Inflammatory macrophage (primary cell): ENCODE results near the gene GGPS1.
A peak's percentile ranks its signal among the peaks of the same experiment; 100 is the strongest.
"Not testable (repeated sequence)": the region's sequence is repeated elsewhere in the genome, so short reads cannot be mapped to it uniquely, and the experiment has no call there.

Experiments
- DNase-seq, 2 donors: peaks; one replicate each; pipeline ENCODE4 v3.0.0-alpha.2; 2020 to 2022

GGPS1 gene

GRCh38 chr1:235304549-235305451, 23.6 kb upstream of the GGPS1 start:
- peak; percentile 39 to 52 for DNase-seq

GRCh38 chr1:235307158-235308124, 20.9 kb upstream of the GGPS1 start:
- no peak for DNase-seq

GRCh38 chr1:235309206-235309605, 19.2 kb upstream of the GGPS1 start:
- not testable (repeated sequence) for DNase-seq

GRCh38 chr1:235313262-235313661, 15.1 kb upstream of the GGPS1 start:
- DNase-seq = no peak

- no peak for DNase-seq
Observed at GRCh38 chr1:235313931-235314678, 14.3 kb upstream of the GGPS1 start.

GRCh38 chr1:235315173-235315572, 13.2 kb upstream of the GGPS1 start:
- DNase-seq = no peak

- no peak for DNase-seq
Observed at GRCh38 chr1:235315735-235316134, 12.6 kb upstream of the GGPS1 start.

- peak; percentile 68 to 74 for DNase-seq
Observed at GRCh38 chr1:235317168-235317567, 11.2 kb upstream of the GGPS1 start.

GRCh38 chr1:235319255-235319654, 9.1 kb upstream of the GGPS1 start:
- no peak for DNase-seq

- no peak for DNase-seq
Observed at GRCh38 chr1:235320521-235321179, 7.7 kb upstream of the GGPS1 start.

GRCh38 chr1:235324296-235324695, 4.1 kb upstream of the GGPS1 start:
- DNase-seq = no peak

- DNase-seq = peak in 1 of 2 donors; percentile 9
Observed at GRCh38 chr1:235325139-235325538, 3.2 kb upstream of the GGPS1 start.

- no peak for DNase-seq
Observed at GRCh38 chr1:235325854-235326253, 2.5 kb upstream of the GGPS1 start.

GRCh38 chr1:235326719-235327558, 1.4 kb upstream of the GGPS1 start:
- peak; percentile 48 to 71 for DNase-seq

- peak in 1 of 2 donors; percentile 14 for DNase-seq
Observed at GRCh38 chr1:235327559-235328270, 655 bp upstream of the GGPS1 start, which contains the start of gene ARID4B. ARID4B (minus strand) TSS chr1:235328179; CDS start chr1:235326919, 1,260 bp downstream.

GRCh38 chr1:235329139-235329902, 951 bp downstream of the GGPS1 start:
- peak in 1 of 2 donors; percentile 36 for DNase-seq

- DNase-seq = no peak
Observed at GRCh38 chr1:235330918-235331285, 2.5 kb downstream of the GGPS1 start.

GRCh38 chr1:235331401-235331800, 3.0 kb downstream of the GGPS1 start:
- DNase-seq = peak; percentile 33 to 80

- no peak for DNase-seq
Observed at GRCh38 chr1:235336903-235337302, 8.5 kb downstream of the GGPS1 start.
